Fibroblast of upper back skin (primary cell): ENCODE results near the gene NOL4L.

Source experiments
- DNase-seq: peaks from one replicate; pipeline ENCODE4 v3.0.0-alpha.2; 2013

Gene NOL4L

GRCh38 chr20:32481311-32482142 lies 103.6 kb downstream of the NOL4L start:
- DNase-seq = no peak

- DNase-seq = peak; percentile 55
These were observed 104.5 kb downstream of the NOL4L start for GRCh38 chr20:32480371-32481241.

GRCh38 chr20:32479697-32480171 lies 105.4 kb downstream of the NOL4L start:
- DNase-seq = no peak

- no peak for DNase-seq
These were observed 106.1 kb downstream of the NOL4L start for GRCh38 chr20:32479012-32479411.

- DNase-seq = no peak
These were observed 106.6 kb downstream of the NOL4L start for GRCh38 chr20:32478576-32478975.

- no peak for DNase-seq
These were observed 107.3 kb downstream of the NOL4L start for GRCh38 chr20:32477594-32478512.

GRCh38 chr20:32476684-32477593 lies 108.2 kb downstream of the NOL4L start:
- DNase-seq = no peak

GRCh38 chr20:32474967-32475811 lies 109.9 kb downstream of the NOL4L start:
- DNase-seq = peak; percentile 98

- no peak for DNase-seq
These were observed 110.5 kb downstream of the NOL4L start for GRCh38 chr20:32474717-32474966.

- no peak for DNase-seq
These were observed 111.0 kb downstream of the NOL4L start for GRCh38 chr20:32474009-32474716.

GRCh38 chr20:32473231-32474008 lies 111.7 kb downstream of the NOL4L start:
- DNase-seq = no peak

- no peak for DNase-seq
These were observed 112.4 kb downstream of the NOL4L start for GRCh38 chr20:32472581-32473207.

GRCh38 chr20:32470940-32471339 lies 114.2 kb downstream of the NOL4L start:
- DNase-seq = no peak

GRCh38 chr20:32470025-32470861 lies 114.9 kb downstream of the NOL4L start:
- DNase-seq = peak; percentile 83

- DNase-seq = no peak
These were observed 116.3 kb downstream of the NOL4L start for GRCh38 chr20:32468860-32469259.

GRCh38 chr20:32468313-32468640 lies 116.9 kb downstream of the NOL4L start:
- DNase-seq = no peak

- no peak for DNase-seq
These were observed 117.4 kb downstream of the NOL4L start for GRCh38 chr20:32467506-32468312.
